GM18505 (cell line): Measurements from ENCODE around the gene BCL2L15.
A peak's percentile ranks its signal among the peaks of the same experiment; 100 is the strongest.

Experiments
- ATAC-seq: cut with Tn5 transposase; IDR thresholded peaks from one replicate; pipeline ENCODE4 v1.9.1; 2021; ENCODE audit not compliant: unreplicated experiment
- POLR2A ChIP-seq: IDR thresholded peaks from 4 replicates; pipeline ENCODE4 v1.6.1; 2011; ENCODE audit warnings: borderline replicate concordance; ENCODE audit not compliant: insufficient read depth, insufficient read length; ENCODE audit errors: extremely low read depth

BCL2L15 gene

DNA sequence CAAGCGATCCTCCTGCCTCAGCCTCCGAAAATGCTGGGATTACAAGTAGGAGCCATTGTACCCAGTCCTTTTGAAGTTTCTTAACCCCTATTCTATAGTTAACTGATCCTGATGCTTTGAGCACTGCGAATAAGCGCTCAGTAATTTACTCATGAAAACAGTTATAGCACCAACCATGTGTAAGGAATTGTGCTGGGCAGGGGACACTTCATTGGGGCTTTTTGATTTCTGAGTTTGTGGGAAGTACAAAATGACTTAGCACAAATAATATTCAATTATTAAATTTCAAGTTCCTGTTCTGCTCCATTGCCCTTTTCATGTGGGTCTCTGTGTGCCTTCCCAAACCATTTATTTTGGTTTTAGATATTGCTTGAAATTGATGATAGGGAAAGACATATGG is 35.6 kb upstream of the BCL2L15 start:
- ATAC-seq, result no peak
- TF ChIP-seq POLR2A, result no peak

DNA sequence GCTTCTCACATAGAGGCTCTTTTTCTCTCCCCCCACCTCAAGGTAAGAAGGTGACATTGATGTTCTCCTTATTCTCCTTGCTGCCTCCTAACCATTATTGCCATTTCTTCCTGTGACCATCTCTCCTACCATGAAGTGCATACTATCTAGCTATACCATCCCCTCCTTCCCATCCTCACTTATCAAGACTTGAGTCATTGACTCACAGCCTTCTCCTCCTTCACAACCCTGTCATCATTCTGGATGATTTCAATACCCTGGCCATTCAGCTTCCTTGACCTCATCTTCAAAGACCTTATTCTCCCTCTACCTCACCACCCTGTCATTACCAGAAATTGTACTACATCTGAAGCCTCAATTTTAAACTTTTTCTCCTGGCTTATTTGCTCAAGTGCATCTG is 30.9 kb upstream of the BCL2L15 start:
- TF ChIP-seq POLR2A, result no peak
- no peak for ATAC-seq

DNA sequence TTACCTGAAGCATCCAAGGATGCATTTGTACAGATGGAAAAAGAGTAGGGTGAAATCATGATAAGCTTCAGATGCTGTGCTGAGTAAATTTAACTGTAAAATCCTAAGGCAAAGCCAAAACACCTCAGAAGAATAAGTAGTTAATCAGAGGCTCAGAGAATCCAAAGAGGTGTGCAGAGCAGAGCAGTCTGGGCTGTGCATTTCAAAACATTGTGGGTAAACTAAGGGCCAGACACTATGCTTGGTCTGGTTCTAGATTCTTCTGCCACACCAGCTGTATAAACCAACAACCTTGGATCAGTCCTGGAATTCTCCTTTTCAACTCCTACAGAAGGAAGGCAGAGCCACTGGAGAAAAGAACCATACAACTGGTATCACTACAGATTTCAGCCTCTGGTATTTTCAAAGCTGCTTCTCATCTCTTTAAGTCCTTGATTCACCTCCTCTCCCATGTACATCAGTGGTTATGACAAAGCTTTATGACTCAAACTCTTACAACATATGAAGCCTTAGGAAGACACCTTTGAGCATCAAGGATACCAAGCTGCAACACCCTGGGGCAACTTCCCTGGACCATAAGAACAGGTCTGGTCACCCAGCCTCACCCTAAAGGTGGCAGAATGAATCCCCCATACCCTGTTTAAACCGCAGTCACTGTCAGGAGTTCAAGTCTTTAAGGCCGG is 30.2 kb upstream of the BCL2L15 start:
- no peak for ATAC-seq
- no peak for TF ChIP-seq POLR2A

DNA sequence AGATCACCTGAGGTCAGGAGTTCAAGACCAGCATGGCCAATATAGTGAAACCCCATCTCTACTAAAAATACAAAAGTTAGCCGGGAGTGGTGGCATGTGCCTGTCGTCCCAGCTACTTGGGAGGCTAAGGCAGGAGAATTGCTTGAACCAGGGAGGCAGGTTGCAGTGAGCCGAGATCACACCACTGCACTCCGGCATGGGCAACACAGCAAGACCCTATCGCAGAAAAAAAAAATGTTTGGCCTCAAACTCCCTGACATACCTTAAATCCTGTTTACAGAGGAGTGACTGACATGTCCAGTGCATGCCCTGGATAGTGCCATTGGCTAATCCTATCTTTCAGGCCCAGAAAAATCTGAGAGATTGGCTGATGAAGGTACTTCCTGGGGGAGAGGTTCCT is 29.6 kb upstream of the BCL2L15 start:
- TF ChIP-seq POLR2A, result no peak
- ATAC-seq, result no peak

DNA sequence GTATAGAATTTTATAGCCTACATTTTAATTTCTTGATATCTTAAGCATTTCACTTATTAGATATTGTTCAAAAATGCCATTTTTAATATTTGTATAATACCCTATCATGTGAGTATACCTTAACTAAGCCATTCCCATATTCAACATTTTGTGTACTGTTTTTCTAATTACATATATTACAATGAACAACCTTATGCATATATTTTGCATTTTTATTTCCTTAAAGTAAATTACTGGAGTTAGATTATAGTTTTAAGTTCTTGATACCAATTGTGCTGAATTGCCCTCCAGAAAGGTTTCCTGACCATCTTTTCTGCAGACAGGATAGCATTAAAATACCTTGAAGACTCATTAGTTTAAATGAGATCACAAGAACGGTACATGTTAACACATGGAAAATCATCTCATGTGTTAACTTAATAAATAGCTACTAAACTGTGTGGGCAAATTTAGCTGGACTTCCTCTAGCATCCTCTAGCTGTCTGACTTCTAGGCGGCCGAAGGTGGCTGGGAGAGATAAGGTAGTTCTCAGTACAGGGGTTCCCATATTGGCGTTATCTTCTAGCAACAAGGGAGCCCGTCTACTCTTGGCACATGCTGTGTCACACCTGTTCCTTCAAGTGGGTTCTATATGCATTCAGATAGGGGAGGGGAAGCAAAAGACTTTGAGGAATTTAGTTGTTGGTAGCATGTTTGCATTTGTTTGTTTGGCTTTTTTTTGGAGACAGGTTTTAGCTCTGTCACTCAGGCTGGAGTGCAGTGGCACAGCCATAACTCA is 26.7 kb upstream of the BCL2L15 start:
- no peak for TF ChIP-seq POLR2A
- ATAC-seq, result no peak

DNA sequence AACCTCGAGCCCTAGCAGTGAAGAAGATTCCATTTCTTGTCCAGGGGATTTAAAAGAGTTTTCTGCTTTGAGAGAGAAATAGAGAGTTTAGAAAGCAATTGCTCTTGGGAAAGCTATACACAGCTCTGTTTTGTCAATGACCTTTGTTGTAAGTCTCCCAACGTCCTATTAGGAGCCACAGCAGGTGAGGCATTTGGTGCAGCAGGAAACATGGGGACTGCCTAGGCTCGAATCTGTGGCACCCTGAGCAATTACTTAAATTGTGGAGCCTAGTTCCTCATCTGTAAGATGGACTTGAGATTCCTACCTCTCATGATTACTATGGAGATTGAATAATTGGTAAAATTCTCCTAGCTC is 25.9 kb upstream of the BCL2L15 start:
- no peak for ATAC-seq

DNA sequence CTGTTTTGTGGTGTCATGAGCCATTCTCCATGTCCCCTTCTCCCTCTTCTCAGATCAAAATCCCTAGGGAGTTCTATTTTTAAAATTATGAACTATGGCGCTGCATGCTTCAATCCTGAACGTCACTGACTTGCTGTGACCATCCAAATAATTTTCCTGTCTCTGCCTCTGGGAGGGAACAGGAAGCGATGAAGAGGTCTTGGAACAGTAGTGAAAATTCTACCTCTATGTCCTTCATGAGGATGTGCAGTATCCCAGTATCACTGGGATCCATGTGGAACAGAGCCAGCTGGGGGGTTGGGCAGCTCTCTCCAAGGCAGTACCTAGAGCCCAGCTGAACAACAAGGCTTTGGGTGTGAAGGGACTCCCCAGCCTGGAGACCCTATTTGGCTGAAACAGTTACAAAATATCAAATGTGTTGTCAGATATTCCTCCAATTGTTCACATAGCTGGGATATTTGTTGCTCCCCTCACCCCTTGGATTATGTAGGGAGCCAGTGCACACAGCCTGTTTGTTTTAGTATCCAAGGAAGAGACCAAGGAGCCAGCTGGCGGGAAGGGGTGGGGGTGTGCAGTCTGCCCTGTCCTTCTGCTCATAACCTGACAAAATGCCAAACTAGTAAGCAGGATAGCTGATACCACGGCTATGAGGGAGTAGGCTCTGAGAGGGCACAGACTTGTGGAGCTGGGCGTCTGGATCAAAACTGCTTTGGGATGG is 25.4 kb upstream of the BCL2L15 start:
- no peak for ATAC-seq
- no peak for TF ChIP-seq POLR2A

More for the DNA sequence above, 25.9 kb upstream of the BCL2L15 start:
- no peak for TF ChIP-seq POLR2A

DNA sequence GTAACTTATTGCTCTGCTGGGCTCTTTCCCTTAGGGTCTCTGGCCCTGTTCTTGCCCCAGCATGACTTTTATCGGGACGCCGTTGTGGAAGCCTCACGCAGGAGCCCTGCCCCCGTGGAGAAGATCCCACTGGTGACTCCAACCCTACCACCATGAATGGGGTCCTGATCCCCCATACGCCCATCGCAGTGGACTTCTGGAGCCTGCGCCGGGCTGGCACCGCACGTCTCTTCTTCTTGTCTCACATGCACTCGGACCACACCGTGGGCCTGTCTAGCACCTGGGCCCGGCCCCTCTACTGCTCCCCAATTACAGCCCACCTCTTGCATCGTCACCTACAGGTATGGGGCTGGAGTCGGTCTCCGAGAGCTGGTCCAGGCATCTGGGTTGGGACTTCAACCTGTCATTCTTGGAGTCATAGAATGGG is 18.1 kb upstream of the BCL2L15 start:
- TF ChIP-seq POLR2A, result no peak
- peak; percentile 3 for ATAC-seq

DNA sequence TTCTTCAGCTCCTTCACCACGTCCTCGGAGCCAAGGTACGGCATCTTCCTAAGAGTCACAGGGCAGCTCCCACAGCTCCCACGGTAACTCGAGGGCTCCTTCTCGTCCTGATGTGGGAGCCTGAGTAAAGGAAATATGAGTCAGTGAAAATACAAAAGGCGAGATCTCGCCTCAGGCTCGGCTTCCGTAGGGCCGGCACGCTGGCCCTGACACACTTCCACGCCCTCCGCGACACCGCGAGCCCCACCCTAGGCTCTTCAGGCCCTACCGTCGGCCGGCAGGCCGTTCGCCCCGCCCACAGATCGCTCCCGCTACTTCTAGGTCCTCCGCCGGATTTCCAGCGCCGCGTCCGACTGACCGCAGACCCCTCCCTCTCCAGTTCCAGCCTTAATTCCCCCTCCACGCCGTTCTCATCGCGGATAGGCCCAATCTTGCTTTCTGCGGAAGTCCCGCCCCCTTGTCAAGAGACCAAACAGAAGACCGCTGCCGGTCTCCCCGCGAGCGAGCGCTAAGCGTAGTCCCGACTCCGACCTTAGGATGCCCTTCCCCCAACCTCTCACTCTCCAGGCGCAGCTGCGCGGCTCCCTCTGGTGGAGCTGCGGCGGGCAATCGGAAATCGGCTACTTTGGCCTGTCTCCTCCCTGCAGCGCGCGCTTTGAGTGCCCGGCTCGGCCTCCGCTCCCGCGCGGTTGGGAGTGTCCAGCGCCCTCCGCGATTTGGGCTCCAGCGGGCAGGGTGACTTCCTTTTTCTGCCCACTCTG is 17.5 kb upstream of the BCL2L15 start, which contains the start of the genes AP4B1 and DCLRE1B:
AP4B1 (minus strand) TSS at position 126 of the 761 bp plus-strand sequence; CDS start at position 44, 82 bp downstream.
DCLRE1B (plus strand) TSS at position 653 of the 761 bp plus-strand sequence. CDS start 261 bp downstream, outside the sequence.
- TF ChIP-seq POLR2A, result peak; percentile 82
- peak; percentile 87 for ATAC-seq

DNA sequence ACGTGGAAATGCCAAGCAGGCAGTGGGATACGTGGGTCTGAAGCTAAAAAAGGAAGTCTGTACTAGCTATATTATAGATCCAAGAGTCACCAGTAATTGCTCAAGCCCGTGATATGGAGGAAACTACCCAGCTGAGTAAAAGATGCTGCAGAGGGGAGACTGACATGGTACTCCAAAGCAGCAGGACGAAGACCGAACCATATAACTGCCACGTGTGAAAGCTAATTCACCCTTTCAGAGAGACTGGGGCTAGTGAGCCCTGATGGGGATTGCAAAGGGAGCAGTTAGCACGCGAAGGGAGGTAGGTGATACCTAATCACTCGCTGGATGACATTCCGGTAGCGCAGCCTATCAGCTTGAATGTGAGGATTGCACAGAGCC is 16.9 kb upstream of the BCL2L15 start:
- no peak for TF ChIP-seq POLR2A
- ATAC-seq, result peak; percentile 35

DNA sequence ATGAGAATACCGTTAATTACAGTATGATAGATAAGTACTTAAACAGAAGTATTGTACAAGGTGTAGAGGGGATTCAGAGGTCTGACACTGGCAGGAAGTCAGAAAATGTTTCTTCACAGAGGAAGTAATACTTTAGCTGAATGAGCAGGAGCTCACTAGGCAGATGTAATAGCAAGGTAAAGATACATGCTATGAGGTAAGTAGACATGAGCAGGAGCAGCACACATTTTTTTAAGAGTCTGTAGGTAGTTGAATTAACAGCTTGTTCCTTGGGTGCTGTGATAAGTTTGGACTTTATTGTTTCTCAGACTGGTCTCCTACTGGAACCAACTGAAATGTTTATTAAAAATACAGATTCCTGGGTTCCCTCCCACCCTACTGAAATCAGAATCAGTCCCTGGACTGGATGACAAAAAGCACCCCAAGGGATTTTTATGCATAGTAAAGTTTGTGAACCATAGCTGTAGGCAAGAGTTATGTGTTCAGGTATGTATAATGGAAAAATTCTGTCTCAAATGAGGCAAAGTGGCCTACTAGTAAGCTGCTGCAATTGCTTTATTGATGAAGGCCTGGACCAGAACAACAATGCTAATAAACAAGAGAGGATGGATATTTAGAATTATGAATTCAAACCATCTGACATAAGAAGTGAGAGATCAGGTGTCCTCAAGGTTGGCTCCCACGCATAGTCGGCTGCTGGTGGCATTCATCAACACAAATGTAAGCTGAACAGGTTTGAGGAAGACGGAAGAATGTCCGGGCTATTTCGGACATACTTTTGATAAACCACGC is 16.3 kb upstream of the BCL2L15 start:
- TF ChIP-seq POLR2A, result no peak
- no peak for ATAC-seq

DNA sequence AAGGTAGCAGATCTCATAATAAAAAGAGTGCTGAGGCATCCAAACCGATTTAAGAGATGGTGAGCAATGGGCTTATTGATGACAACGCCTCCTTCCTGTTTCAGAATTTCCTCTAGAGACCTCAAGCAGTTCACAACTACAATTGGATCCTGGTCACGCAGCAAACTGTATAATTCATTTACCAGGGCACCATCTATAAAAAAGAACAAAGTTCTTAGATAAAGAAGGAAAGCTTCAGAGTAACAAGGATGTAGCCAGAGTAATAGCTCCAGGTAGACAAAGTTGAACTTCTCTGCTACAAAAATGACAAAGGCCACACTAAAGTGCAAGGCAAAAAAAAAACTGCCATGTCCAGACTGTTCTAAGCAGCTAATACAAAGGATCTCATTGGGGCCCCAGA is 13.8 kb upstream of the BCL2L15 start:
- no peak for TF ChIP-seq POLR2A

DNA sequence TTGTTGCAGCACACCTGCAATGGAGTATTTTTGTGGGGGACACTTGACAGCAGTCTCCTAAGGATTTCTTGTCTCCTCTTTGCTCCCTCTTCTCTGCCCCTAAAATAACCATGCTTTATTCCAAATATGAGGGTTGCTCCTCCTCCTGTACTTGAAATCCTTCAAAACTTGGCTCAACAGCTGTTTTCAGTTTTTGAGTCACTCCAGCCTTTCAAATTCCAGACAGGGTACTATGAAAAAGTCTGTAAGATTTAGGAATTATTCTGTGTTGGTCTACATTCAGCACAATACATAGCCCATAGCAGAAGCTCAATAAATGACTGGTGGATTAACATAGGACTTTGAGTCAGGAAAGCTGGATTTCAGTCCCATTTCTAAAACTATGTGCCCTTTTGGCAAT is 11.7 kb upstream of the BCL2L15 start:
- TF ChIP-seq POLR2A, result no peak
- no peak for ATAC-seq

More for the DNA sequence above, 13.8 kb upstream of the BCL2L15 start:
- ATAC-seq, result no peak

DNA sequence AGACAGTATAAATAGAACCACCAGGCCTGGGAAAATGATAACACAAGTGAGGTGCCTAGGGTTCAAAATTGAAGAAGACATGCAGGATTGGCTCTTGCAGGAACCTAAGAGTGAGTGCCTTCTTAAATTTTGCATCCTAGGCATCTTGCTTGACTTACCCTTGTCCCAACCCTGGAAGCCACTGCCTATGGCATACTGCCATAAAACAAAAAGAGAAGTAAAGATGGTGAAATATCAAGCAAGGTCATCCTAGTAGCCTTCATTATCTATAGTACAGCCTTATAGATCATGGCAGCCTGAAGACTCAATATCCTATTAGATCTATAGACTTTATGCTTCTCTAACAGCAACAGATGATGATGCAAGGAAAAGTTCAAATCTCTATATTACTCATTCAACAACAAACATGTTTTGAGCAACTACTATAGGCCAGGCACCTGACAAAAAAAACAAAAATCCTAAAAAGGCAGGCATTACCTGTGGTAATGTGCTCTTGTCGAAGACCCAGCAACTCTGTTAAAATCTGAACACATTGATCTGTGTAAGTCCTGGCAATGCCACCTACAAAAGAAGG is 10.9 kb upstream of the BCL2L15 start:
- TF ChIP-seq POLR2A, result no peak
- no peak for ATAC-seq
